Measurements from ENCODE around the gene SPATS2L. TPM values are rescaled to one million over a fixed set of nuclear protein-coding genes. Genes with fewer than 3 reads are reported as not detected.
A peak's percentile ranks its signal among the peaks of the same experiment; 100 is the strongest.

Gene SPATS2L
- total and polyA plus RNA-seq, 2 of the 13 experiments (the other 11 are each of a cell fraction or from before 2014, with no cell fraction given): 154 to 212 TPM

DNA sequence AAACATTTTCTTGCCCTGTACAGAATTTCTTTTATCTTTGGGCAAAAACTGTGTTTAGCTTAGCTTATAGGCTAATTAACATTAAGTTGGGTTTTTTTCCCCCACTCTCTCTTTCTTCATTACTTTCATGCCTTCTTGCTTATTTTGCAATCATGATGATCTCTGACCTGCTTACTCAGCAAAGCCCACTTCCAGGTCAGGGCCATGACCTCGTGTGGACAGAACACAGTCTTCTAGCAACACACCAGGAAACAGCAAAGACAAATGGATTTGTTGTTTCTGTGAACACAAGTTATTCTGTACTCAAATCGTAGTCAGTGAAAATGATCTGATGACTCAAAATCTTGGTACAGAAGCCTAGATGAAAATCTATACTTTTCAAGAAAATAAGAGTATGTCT, 60.7 kb downstream of the SPATS2L start (continued):
- TF ChIP-seq, protein P1, sequence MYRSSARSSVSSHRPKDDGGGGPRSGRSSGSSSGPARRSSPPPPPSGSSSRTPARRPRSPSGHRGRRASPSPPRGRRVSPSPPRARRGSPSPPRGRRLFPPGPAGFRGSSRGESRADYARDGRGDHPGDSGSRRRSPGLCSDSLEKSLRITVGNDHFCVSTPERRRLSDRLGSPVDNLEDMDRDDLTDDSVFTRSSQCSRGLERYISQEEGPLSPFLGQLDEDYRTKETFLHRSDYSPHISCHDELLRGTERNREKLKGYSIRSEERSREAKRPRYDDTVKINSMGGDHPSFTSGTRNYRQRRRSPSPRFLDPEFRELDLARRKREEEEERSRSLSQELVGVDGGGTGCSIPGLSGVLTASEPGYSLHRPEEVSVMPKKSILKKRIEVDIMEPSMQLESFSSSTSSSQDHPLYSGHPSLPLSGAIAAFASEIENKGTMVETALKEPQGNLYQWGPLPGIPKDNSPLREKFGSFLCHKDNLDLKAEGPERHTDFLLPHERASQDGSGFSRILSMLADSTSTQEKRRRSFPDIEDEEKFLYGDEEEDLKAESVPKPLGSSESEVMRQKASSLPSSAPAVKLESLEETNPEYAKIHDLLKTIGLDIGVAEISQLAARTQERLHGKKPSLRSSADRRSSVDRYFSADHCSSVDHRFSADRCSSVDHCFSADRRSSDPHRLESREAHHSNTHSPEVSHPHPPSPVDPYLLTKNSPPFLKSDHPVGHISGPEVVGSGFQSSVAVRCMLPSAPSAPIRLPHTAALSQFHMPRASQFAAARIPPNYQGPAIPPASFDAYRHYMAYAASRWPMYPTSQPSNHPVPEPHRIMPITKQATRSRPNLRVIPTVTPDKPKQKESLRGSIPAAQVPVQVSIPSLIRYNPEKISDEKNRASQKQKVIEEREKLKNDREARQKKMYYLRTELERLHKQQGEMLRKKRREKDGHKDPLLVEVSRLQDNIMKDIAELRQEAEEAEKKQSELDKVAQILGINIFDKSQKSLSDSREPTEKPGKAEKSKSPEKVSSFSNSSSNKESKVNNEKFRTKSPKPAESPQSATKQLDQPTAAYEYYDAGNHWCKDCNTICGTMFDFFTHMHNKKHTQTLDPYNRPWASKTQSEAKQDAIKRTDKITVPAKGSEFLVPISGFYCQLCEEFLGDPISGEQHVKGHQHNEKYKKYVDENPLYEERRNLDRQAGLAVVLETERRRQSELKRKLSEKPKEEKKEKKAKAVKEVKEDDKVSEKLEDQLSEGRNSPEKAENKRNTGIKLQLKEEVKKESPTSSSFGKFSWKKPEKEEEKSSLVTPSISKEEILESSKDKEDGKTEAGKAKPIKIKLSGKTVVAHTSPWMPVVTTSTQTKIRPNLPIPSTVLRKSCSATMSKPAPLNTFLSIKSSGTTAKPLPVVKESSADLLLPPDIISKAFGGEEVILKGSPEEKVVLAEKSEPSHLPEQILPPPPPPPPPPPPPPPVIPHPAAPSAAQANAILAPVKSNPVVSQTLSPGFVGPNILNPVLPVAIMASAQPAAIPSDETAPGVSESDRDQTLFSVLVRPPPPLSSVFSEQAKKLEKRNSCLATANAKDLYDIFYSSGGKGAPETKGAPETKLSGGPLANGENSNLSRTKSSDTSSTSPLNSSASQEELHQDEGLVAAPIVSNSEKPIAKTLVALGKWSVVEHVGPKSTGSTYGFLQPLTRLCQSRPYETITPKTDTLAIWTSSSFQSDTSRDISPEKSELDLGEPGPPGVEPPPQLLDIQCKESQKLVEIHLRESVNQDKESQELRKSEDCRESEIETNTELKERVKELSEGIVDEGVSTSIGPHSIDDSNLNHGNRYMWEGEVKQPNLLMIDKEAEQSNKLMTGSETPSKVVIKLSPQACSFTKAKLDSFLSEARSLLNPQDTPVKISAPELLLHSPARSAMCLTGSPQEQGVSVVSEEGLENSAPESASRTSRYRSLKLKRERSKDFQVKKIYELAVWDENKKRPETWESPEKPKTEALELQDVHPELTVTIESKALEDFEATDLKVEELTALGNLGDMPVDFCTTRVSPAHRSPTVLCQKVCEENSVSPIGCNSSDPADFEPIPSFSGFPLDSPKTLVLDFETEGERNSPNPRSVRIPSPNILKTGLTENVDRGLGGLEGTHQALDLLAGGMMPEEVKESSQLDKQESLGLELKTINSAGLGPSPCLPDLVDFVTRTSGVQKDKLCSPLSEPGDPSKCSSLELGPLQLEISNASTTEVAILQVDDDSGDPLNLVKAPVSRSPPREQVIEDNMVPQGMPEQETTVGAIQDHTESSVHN (CRISPR knock-in tag; IDR thresholded peaks at IDR 0.05): no peak
- TF ChIP-seq ZNF776 (CRISPR knock-in tag; IDR thresholded peaks at IDR 0.05) (no peak), RAD21 (CRISPR knock-in tag; IDR thresholded peaks at IDR 0.05) (no peak), SALL1 (CRISPR knock-in tag; IDR thresholded peaks at IDR 0.05) (peak; percentile 96), ZNF460 (CRISPR knock-in tag; IDR thresholded peaks at IDR 0.05; ENCODE audit: borderline replicate concordance) (no peak), NCOA5 (CRISPR knock-in tag; IDR thresholded peaks at IDR 0.05) (no peak), ZNF670 (CRISPR knock-in tag; IDR thresholded peaks at IDR 0.05; ENCODE audit: borderline replicate concordance) (no peak), ZFP36L1 (CRISPR knock-in tag; IDR thresholded peaks at IDR 0.05) (no peak), SRY (CRISPR knock-in tag; IDR thresholded peaks at IDR 0.05) (no peak), YY1 (IDR thresholded peaks at IDR 0.05; ENCODE audit: insufficient read depth, insufficient replicate concordance, low read depth, low read length) (no peak)
- TF ChIP-seq, protein P2, sequence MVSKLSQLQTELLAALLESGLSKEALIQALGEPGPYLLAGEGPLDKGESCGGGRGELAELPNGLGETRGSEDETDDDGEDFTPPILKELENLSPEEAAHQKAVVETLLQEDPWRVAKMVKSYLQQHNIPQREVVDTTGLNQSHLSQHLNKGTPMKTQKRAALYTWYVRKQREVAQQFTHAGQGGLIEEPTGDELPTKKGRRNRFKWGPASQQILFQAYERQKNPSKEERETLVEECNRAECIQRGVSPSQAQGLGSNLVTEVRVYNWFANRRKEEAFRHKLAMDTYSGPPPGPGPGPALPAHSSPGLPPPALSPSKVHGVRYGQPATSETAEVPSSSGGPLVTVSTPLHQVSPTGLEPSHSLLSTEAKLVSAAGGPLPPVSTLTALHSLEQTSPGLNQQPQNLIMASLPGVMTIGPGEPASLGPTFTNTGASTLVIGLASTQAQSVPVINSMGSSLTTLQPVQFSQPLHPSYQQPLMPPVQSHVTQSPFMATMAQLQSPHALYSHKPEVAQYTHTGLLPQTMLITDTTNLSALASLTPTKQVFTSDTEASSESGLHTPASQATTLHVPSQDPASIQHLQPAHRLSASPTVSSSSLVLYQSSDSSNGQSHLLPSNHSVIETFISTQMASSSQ (IDR thresholded peaks at IDR 0.05; ENCODE audit: low read depth): peak; percentile 69
- TF ChIP-seq, protein P2 (CRISPR knock-in tag; IDR thresholded peaks at IDR 0.05; ENCODE audit: borderline replicate concordance): peak; percentile 64; the same call in 1 of the 2 replicates
- TF ChIP-seq, protein P3, sequence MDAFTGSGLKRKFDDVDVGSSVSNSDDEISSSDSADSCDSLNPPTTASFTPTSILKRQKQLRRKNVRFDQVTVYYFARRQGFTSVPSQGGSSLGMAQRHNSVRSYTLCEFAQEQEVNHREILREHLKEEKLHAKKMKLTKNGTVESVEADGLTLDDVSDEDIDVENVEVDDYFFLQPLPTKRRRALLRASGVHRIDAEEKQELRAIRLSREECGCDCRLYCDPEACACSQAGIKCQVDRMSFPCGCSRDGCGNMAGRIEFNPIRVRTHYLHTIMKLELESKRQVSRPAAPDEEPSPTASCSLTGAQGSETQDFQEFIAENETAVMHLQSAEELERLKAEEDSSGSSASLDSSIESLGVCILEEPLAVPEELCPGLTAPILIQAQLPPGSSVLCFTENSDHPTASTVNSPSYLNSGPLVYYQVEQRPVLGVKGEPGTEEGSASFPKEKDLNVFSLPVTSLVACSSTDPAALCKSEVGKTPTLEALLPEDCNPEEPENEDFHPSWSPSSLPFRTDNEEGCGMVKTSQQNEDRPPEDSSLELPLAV (CRISPR knock-in tag; conservative IDR thresholded peaks at IDR 0.05; ENCODE audit: low read depth): no peak
- TF ChIP-seq, protein P4, sequence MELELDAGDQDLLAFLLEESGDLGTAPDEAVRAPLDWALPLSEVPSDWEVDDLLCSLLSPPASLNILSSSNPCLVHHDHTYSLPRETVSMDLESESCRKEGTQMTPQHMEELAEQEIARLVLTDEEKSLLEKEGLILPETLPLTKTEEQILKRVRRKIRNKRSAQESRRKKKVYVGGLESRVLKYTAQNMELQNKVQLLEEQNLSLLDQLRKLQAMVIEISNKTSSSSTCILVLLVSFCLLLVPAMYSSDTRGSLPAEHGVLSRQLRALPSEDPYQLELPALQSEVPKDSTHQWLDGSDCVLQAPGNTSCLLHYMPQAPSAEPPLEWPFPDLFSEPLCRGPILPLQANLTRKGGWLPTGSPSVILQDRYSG (CRISPR knock-in tag; IDR thresholded peaks at IDR 0.05): no peak
- TF ChIP-seq, protein P5, sequence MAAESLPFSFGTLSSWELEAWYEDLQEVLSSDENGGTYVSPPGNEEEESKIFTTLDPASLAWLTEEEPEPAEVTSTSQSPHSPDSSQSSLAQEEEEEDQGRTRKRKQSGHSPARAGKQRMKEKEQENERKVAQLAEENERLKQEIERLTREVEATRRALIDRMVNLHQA (CRISPR knock-in tag; IDR thresholded peaks at IDR 0.05): no peak
